ENCODE results near the gene RTN4.

Gene RTN4

DNA sequence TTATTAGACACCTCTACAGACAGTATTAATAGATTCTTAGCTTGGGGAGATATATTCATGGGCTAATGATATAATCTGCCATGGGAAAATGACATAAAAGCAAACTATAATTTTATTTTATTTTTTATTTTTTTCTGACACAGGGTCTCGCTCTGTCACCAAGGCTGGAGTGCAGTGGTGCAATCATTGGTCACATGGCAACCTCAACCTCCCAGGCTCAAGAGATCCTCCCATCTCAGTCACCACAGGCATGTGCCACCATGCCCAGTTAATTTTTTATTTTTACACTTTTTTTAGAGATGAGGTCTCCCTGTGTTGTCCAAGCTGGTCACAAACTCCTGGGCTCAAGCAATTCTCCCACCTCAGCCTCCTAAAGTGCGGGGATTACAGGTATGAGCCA, 39.3 kb downstream of the RTN4 start:
- no peak for DNase-seq (ENCODE audit: extremely low spot score)
- ChIA-PET CTCF (no interaction called here), POLR2A (no interaction called here)
- TF ChIP-seq FOXK2 (IDR thresholded peaks at IDR 0.05) = no peak
- no peak for TF ChIP-seq L3MBTL2 (conservative IDR thresholded peaks at IDR 0.05)
- TF ChIP-seq, protein P1, sequence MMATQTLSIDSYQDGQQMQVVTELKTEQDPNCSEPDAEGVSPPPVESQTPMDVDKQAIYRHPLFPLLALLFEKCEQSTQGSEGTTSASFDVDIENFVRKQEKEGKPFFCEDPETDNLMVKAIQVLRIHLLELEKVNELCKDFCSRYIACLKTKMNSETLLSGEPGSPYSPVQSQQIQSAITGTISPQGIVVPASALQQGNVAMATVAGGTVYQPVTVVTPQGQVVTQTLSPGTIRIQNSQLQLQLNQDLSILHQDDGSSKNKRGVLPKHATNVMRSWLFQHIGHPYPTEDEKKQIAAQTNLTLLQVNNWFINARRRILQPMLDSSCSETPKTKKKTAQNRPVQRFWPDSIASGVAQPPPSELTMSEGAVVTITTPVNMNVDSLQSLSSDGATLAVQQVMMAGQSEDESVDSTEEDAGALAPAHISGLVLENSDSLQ (IDR thresholded peaks at IDR 0.05) = no peak
- no peak for TF ChIP-seq FOXM1 (IDR thresholded peaks at IDR 0.05; ENCODE audit: borderline replicate concordance)
- TF ChIP-seq SP1 (IDR thresholded peaks at IDR 0.05) = no peak
- TF ChIP-seq SUZ12 (IDR thresholded peaks at IDR 0.05) = no peak
- TF ChIP-seq LEF1 (IDR thresholded peaks at IDR 0.05; ENCODE audit: borderline replicate concordance) = no peak
- TF ChIP-seq ARNT (IDR thresholded peaks at IDR 0.05) = no peak
- TF ChIP-seq HDGF (IDR thresholded peaks at IDR 0.05; ENCODE audit: borderline replicate concordance) = no peak
- TF ChIP-seq FOXA1 (IDR thresholded peaks at IDR 0.05) = no peak
- no peak for TF ChIP-seq BHLHE40 (IDR thresholded peaks at IDR 0.05; ENCODE audit: borderline replicate concordance)
- no peak for TF ChIP-seq ZNF384 (IDR thresholded peaks at IDR 0.05)
- no peak for TF ChIP-seq ELF4 (IDR thresholded peaks at IDR 0.05)
- no peak for TF ChIP-seq NFRKB (IDR thresholded peaks at IDR 0.05)
- no peak for TF ChIP-seq CTBP1 (IDR thresholded peaks at IDR 0.05; ENCODE audit: borderline replicate concordance)
- no peak for TF ChIP-seq TARDBP (IDR thresholded peaks at IDR 0.05)

DNA sequence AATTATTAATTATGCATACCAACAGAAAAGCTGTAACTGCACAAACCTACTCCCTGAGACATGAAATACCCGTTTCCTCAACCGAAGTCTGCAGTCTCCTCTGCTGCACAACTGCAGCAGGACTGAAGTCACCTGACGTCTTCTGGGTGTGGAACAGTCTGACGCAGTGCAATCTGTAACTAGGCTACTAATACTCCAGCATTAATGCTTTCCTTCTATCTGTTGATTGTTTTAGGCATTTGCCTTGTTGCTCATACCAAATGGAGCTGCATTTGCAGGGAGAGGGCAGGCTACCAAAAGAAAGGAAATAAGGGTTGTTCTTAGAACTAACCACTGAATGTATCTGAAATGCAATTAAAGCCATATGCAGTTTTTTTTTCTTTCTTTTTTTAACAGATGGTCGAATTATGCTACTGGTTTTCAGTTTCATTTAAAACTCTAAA, 40.1 kb downstream of the RTN4 start:
- TF ChIP-seq ARNT (IDR thresholded peaks at IDR 0.05) (no peak), TARDBP (IDR thresholded peaks at IDR 0.05) (no peak), FOXK2 (IDR thresholded peaks at IDR 0.05) (no peak), L3MBTL2 (conservative IDR thresholded peaks at IDR 0.05) (no peak), CTBP1 (IDR thresholded peaks at IDR 0.05; ENCODE audit: borderline replicate concordance) (no peak), SP1 (IDR thresholded peaks at IDR 0.05) (no peak), FOXA1 (IDR thresholded peaks at IDR 0.05) (no peak), ZNF384 (IDR thresholded peaks at IDR 0.05) (no peak), ELF4 (IDR thresholded peaks at IDR 0.05) (no peak), NFRKB (IDR thresholded peaks at IDR 0.05) (no peak), BHLHE40 (IDR thresholded peaks at IDR 0.05; ENCODE audit: borderline replicate concordance) (no peak), LEF1 (IDR thresholded peaks at IDR 0.05; ENCODE audit: borderline replicate concordance) (no peak), FOXM1 (IDR thresholded peaks at IDR 0.05; ENCODE audit: borderline replicate concordance) (no peak), HDGF (IDR thresholded peaks at IDR 0.05; ENCODE audit: borderline replicate concordance) (no peak)
- TF ChIP-seq, protein P1 (IDR thresholded peaks at IDR 0.05) = no peak
- DNase-seq (ENCODE audit: extremely low spot score) = peak; percentile 29
- CTCF ChIA-PET = no interaction called here
- POLR2A ChIA-PET = no interaction called here

DNA sequence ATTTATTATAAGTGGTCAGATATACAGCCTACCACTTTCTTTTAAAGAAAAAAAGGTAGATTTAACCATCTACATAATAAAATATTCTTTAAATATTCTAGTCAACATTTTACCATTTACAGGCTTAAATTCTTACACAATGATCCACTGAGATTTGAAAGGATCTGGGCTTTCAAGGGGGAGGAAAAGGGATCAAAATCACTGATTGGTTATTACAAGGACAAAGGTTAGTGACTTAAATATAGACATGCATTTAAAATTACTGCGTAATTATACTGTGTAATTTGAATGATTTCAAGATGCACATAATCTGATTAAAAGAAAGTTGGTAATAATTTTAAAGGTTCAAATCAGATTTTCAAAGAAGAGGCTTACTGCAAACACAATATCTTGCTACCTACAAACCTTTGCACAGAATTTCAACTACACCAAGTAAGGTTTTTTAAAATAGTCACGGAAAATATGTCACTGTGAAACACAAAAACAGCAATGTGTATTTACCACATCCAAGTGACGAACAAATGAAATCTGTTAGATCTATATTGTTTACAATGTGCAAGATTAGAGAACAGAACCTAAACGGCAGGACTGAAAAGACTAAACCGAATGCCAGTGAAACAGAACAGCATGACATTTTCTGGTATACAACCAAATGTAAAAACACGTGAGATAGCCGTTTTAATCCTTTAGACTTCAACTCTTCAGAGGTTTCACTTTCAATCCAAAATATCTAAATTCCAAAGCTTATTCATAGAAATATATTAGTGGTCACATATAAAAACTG, 40.8 kb downstream of the RTN4 start:
- CTCF ChIA-PET = interaction anchor here (0.6 kb wide), 1 partner anchor 109 kb away, joined by 3 read pairs; no protein-coding TSS in a partner anchor

DNA sequence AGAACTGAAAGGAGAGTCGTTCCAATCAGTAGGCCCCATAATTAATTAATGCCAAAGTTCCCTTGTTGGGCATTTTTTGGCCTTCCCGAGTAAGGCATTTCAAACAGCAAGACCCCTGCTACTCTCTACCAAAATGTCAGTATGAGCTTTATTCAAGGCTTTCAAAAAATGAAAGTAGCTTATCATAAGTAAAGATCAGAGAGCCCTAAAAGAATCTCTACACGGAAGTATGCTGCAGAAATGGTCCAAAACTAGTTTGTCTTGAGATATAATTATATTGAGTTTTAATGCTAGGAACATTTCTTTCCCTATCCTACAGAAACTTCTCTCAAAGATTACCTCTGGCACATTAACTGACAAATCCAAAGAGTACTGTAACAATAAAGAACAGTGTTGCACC, 43.9 kb downstream of the RTN4 start:
- ChIA-PET CTCF (interaction anchor here (0.5 to 1.1 kb wide), 2 partner anchors 9 to 33 kb away, joined by 3 read pairs; no protein-coding TSS in a partner anchor), POLR2A (no interaction called here)
- TF ChIP-seq ZNF384 (IDR thresholded peaks at IDR 0.05) = no peak
- no peak for TF ChIP-seq NFRKB (IDR thresholded peaks at IDR 0.05)
- TF ChIP-seq TARDBP (IDR thresholded peaks at IDR 0.05) = no peak
- no peak for DNase-seq (ENCODE audit: extremely low spot score)

More for the DNA sequence above, 40.8 kb downstream of the RTN4 start:
- no peak for DNase-seq (ENCODE audit: extremely low spot score)
- TF ChIP-seq L3MBTL2 (conservative IDR thresholded peaks at IDR 0.05) (no peak), ZNF384 (IDR thresholded peaks at IDR 0.05) (no peak), SUZ12 (IDR thresholded peaks at IDR 0.05) (no peak), NFRKB (IDR thresholded peaks at IDR 0.05) (no peak), TARDBP (IDR thresholded peaks at IDR 0.05) (no peak), HDGF (IDR thresholded peaks at IDR 0.05; ENCODE audit: borderline replicate concordance) (no peak), ELF4 (IDR thresholded peaks at IDR 0.05) (no peak), LEF1 (IDR thresholded peaks at IDR 0.05; ENCODE audit: borderline replicate concordance) (no peak)
- TF ChIP-seq, protein P1 (IDR thresholded peaks at IDR 0.05) = no peak
- POLR2A ChIA-PET = no interaction called here

DNA sequence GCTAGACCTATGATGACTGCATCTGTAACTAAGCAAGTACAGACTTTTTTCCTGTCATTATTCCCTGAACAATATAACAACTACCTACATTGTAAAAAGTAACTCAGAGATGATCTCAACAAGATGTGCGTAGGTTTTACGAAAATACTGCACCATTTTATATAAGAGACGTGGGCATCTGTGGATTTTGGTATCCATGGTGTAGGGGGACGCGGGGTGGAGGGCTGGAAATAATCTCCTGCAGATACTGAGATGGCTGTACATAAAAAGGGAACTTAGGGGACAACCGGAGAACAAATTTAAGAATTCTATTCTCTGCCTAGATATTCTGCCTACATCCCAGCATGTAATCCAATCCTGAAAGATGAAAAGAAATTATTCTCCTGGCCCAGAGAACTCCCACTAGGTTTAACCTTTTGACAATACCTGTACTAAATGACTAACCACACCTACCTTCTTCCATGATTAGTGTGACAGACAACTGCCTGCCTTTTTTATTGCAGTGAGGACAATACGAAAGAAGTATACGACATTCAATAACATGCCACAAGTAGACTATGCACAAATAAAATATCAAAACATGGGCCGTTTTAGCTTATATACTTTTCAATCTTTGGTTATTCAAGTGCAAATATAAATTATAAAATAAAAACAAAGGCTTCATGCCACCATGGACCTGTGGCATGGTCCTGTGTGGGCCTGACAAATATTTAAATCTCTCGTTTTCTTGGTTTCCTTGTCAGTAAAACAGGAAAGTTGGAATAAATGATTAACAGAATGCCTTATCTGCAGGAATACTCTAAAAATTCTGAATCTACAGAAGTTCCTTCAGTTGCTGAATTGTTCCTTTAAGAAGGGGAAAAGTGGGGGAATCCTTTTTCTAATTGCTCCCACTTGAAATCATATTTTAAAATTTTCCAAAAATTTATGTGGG, 46.3 kb downstream of the RTN4 start:
- ChIA-PET POLR2A (no interaction called here), CTCF (interaction anchor here (0.6 kb wide), 1 partner anchor 12 kb away, joined by 3 read pairs; no protein-coding TSS in a partner anchor)
- no peak for DNase-seq (ENCODE audit: extremely low spot score)
- TF ChIP-seq BHLHE40 (IDR thresholded peaks at IDR 0.05; ENCODE audit: borderline replicate concordance) (no peak), CTBP1 (IDR thresholded peaks at IDR 0.05; ENCODE audit: borderline replicate concordance) (no peak), ZNF384 (IDR thresholded peaks at IDR 0.05) (no peak), TARDBP (IDR thresholded peaks at IDR 0.05) (no peak)

DNA sequence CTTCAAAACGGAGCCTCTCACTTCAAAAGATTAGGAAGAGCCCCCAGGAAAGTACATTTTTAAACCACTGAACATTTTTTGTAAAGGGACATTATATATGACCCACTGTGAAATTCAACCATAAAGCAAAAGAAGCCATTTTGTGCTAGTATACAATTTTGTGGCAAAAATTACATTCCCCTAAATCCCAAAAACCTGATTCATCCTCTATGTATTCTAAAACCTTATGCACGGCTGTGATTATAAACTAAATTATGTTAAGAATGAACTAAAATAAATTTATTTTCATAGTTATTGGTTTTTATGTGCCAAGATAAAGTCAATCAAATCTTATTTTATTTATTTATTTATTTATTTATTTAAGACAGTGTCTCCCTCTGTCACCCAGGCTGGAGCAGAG, 48.5 kb downstream of the RTN4 start:
- TF ChIP-seq, protein P1 (IDR thresholded peaks at IDR 0.05) = no peak
- no peak for TF ChIP-seq FOXM1 (IDR thresholded peaks at IDR 0.05; ENCODE audit: borderline replicate concordance)
- no peak for TF ChIP-seq FOXA1 (IDR thresholded peaks at IDR 0.05)
- TF ChIP-seq CTBP1 (IDR thresholded peaks at IDR 0.05; ENCODE audit: borderline replicate concordance) = no peak
- TF ChIP-seq HDGF (IDR thresholded peaks at IDR 0.05; ENCODE audit: borderline replicate concordance) = no peak
- no peak for TF ChIP-seq ARNT (IDR thresholded peaks at IDR 0.05)
- TF ChIP-seq NFRKB (IDR thresholded peaks at IDR 0.05) = no peak
- TF ChIP-seq FOXK2 (IDR thresholded peaks at IDR 0.05) = no peak
- TF ChIP-seq BHLHE40 (IDR thresholded peaks at IDR 0.05; ENCODE audit: borderline replicate concordance) = no peak
- no peak for TF ChIP-seq TARDBP (IDR thresholded peaks at IDR 0.05)
- no peak for TF ChIP-seq L3MBTL2 (conservative IDR thresholded peaks at IDR 0.05)
- no peak for TF ChIP-seq ELF4 (IDR thresholded peaks at IDR 0.05)
- CTCF ChIA-PET = no interaction called here
- no peak for DNase-seq (ENCODE audit: extremely low spot score)
- POLR2A ChIA-PET = no interaction called here

All from HEK293T (cell line).